Measurements from ENCODE around the gene HIF3A.

DNA sequence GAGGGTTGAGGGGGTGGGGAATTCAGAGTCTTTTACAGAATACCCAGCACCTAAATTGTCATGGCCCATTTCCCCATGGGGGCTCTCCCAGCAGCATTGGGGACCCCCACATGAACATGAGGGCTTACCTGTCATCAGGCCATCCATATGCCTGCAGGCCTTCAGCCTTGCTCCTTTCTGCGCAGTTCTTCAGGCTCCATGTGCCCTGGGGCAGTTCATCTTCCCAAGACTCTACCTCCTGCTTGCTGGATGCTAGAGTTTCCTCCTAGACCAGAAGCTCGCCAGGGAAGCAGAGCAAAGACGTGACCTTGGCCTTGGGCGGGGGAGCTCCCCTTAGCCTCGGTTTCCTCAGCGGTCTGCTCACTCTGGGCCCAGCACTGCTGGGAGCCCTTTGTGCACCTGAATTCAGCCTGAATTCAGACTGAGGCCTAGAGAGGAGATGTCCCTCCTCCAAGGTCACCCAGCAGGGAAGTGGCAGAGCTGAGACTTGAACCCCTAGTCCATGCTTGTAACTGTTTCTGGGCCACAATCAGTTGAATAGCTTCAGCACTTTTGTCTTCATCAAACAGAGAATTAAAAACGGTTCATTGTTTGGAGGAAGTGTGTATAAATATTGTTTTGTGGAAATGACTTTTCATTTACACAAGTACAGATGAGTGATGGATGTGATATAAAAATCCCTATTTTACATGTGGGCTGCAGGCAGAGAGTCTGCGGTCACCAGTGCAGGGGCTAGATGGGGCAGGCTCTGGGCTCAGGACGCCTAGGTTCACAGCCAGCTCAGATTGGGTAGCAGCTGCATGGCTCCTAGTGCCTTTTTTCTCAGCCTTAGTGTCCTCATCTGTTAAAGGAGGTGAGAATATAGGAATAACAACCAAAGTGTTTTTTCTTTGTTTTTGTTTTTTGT, 59.6 kb downstream of the HIF3A start:
- TF ChIP-seq EZH2 (IDR thresholded peaks at IDR 0.05) (no peak), POLR2AphosphoS5 (IDR thresholded peaks at IDR 0.05; ENCODE audit: borderline replicate concordance, low read depth, low read length) (no peak)

All from SK-N-MC (cell line).